Nephron progenitor cell (in vitro differentiated cells): ENCODE data around the gene FOLR2.
"Not testable (repeated sequence)": the region's sequence is repeated elsewhere in the genome, so short reads cannot be mapped to it uniquely, and the experiment has no call there.

Source experiments
- DNase-seq: peaks from one replicate; pipeline ENCODE4 v3.0.0; 2021
- H3K27ac Mint-ChIP-seq: 2 replicates; pipeline ENCODE4 v1.8.0; 2021; ENCODE audit warnings: mild to moderate bottlenecking, moderate library complexity, mixed read lengths
- H3K27me3 Mint-ChIP-seq: 2 replicates; pipeline ENCODE4 v1.8.0; 2021; ENCODE audit warnings: mild to moderate bottlenecking, low read depth, mixed read lengths; ENCODE audit not compliant: poor library complexity
- H3K36me3 Mint-ChIP-seq: 2 replicates; pipeline ENCODE4 v1.8.0; 2021; ENCODE audit warnings: low read depth, mixed read lengths
- H3K4me1 Mint-ChIP-seq: 2 replicates; pipeline ENCODE4 v1.8.0; 2021; ENCODE audit warnings: mixed read lengths
- H3K4me3 Mint-ChIP-seq: 2 replicates; pipeline ENCODE4 v1.8.0; 2021; ENCODE audit warnings: mild to moderate bottlenecking, moderate library complexity, mixed read lengths
- H3K9me3 Mint-ChIP-seq: 2 replicates; pipeline ENCODE4 v1.8.0; 2021; ENCODE audit warnings: mild to moderate bottlenecking, moderate library complexity, mixed read lengths
- TF ChIP-seq, protein P1 (sequence below): fragments of 200-600 bp; sonication (generic); IDR thresholded peaks from 2 replicates; pipeline ENCODE4 v1.5.0; 2021; ENCODE audit warnings: antibody characterized with exemption

FOLR2 gene

DNA sequence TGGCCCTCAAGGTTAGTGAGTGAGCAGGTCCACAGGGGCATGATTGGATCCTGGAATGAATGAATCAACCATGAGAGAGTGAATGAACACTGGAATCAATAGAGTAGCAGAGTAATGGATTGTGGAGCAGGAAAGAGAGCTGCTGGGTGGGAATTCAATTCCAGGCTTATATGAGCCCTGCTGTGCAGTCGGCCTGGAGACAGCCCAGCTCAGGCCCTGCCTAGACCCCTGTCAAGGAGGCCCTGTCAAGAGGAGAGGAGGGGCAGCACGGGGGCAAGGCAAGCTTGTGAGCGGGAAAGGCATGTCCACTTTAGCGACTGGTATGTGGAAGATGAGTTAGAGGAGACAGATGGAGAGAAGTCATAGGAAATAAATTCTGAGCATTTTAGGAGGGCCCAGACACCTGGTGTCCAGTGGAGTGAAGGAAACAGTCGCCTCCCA, 25.9 kb upstream of the FOLR2 start:
- H3K36me3 Mint-ChIP-seq: no peaks in the 10 kb centered on the region
- peaks cover 6% of the 10 kb centered on the region for H3K27me3 Mint-ChIP-seq

DNA sequence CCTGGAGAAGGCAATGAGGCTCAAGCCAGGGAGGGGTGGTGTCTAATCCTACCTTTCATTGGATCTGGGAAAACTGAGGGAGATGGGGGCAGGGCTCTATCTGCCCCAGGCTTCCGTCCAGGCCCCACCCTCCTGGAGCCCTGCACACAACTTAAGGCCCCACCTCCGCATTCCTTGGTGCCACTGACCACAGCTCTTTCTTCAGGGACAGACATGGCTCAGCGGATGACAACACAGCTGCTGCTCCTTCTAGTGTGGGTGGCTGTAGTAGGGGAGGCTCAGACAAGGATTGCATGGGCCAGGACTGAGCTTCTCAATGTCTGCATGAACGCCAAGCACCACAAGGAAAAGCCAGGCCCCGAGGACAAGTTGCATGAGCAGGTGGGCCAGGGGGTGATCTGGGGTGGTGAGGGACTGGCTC, 24.6 kb upstream of the FOLR2 start, which contains the start of gene FOLR1:
FOLR1 (plus strand) TSS at position 180 of the 421 bp plus-strand sequence; CDS start at position 214, 34 bp downstream.
- Mint-ChIP-seq H3K27ac (no peak within 1 kb of the TSS), H3K4me3 (no peak within 1 kb of the TSS), H3K36me3 (no peaks in the 10 kb centered on the region), H3K4me1 (peaks cover 35% of the 10 kb centered on the region), H3K9me3 (no peaks in the 10 kb centered on the region), H3K27me3 (peaks cover 4% of the 10 kb centered on the region)
- peak; percentile 15 for DNase-seq
- TF ChIP-seq, protein P1, sequence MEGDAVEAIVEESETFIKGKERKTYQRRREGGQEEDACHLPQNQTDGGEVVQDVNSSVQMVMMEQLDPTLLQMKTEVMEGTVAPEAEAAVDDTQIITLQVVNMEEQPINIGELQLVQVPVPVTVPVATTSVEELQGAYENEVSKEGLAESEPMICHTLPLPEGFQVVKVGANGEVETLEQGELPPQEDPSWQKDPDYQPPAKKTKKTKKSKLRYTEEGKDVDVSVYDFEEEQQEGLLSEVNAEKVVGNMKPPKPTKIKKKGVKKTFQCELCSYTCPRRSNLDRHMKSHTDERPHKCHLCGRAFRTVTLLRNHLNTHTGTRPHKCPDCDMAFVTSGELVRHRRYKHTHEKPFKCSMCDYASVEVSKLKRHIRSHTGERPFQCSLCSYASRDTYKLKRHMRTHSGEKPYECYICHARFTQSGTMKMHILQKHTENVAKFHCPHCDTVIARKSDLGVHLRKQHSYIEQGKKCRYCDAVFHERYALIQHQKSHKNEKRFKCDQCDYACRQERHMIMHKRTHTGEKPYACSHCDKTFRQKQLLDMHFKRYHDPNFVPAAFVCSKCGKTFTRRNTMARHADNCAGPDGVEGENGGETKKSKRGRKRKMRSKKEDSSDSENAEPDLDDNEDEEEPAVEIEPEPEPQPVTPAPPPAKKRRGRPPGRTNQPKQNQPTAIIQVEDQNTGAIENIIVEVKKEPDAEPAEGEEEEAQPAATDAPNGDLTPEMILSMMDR: no peak

More for the DNA sequence above, 25.9 kb upstream of the FOLR2 start:
- Mint-ChIP-seq H3K4me1 (peaks cover 28% of the 10 kb centered on the region), H3K9me3 (no peaks in the 10 kb centered on the region), H3K27ac (no peak overlapping the region), H3K4me3 (no peak overlapping the region)
- DNase-seq: no peak
- TF ChIP-seq, protein P1: no peak

GRCh38 chr11:72195518-72196270, 20.9 kb upstream of the FOLR2 start:
- Mint-ChIP-seq H3K27ac (no peak overlapping the region), H3K9me3 (no peaks in the 10 kb centered on the region)

GRCh38 chr11:72201445-72201844, 15.1 kb upstream of the FOLR2 start:
- H3K27me3 Mint-ChIP-seq, DNase-seq, H3K27ac Mint-ChIP-seq, H3K4me3 Mint-ChIP-seq, H3K4me1 Mint-ChIP-seq, H3K36me3 Mint-ChIP-seq, H3K9me3 Mint-ChIP-seq: not testable (repeated sequence)

More at GRCh38 chr11:72195518-72196270, 20.9 kb upstream of the FOLR2 start:
- Mint-ChIP-seq H3K27me3 (peaks cover 4% of the 10 kb centered on the region), H3K4me3 (no peak overlapping the region), H3K36me3 (no peaks in the 10 kb centered on the region), H3K4me1 (peaks cover 22% of the 10 kb centered on the region)
- DNase-seq: no peak
- TF ChIP-seq, protein P1: no peak

- Mint-ChIP-seq H3K36me3 (no peaks in the 10 kb centered on the region), H3K4me3 (no peak overlapping the region), H3K27ac (no peak overlapping the region), H3K9me3 (no peaks in the 10 kb centered on the region), H3K4me1 (no peaks in the 10 kb centered on the region), H3K27me3 (peaks cover 3% of the 10 kb centered on the region)
- DNase-seq: no peak
- TF ChIP-seq, protein P1: no peak
These were observed 14.0 kb upstream of the FOLR2 start for GRCh38 chr11:72202571-72202970.

DNA sequence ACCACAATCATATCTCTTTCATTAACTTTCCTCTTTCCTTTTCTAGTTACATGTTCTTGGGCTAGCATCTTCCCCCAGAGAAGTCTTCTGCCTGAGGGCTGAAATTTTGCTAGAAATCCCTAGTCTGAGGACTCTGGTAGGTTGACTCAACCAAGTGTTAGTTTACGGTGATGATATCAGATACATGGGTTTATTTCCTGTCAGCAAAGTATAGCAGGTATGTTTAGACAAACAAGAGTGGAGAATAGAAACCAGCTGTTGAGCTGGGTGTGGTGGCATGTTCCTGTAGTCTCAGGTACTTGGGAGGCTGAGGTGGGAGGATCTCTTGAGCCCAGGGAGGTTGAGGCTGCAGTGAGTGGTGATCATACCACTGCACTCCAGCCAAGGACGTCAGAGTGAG, 13.4 kb upstream of the FOLR2 start:
- TF ChIP-seq, protein P1: no peak
- no peak overlapping the region for H3K27ac Mint-ChIP-seq
- DNase-seq: no peak
- no peaks in the 10 kb centered on the region for H3K36me3 Mint-ChIP-seq
- H3K4me3 Mint-ChIP-seq: no peak overlapping the region
- H3K9me3 Mint-ChIP-seq: peaks cover 2% of the 10 kb centered on the region
- H3K4me1 Mint-ChIP-seq: no peaks in the 10 kb centered on the region
- peaks cover 3% of the 10 kb centered on the region for H3K27me3 Mint-ChIP-seq
